Bronchial epithelial cell (primary cell): ENCODE data around the gene KRTAP10-12. TPM values are rescaled to one million over a fixed set of nuclear protein-coding genes. Genes with fewer than 3 reads are reported as not detected.

Source experiments
- DNase-seq: peaks from one replicate; pipeline ENCODE4 v3.0.0-alpha.2; 2010; ENCODE audit warnings: low read depth
- FAIRE-seq: peaks from 2 replicates; lab custom pipeline; 2011; peaks lifted over from hg19 to GRCh38; lab: Jason Lieb, UNC
- H3K27me3 ChIP-seq: 2 replicates; pipeline ENCODE4 v1.5.1; 2011; ENCODE audit warnings: low read length; ENCODE audit not compliant: control insufficient read depth, insufficient read depth
- H3K36me3 ChIP-seq: 2 replicates; pipeline ENCODE4 v1.5.1; 2011; ENCODE audit warnings: low read length; ENCODE audit not compliant: control insufficient read depth, insufficient read depth
- H3K4me3 ChIP-seq: 2 replicates; pipeline ENCODE4 v1.5.1; 2011; ENCODE audit warnings: mild to moderate bottlenecking, low read depth, low read length, control low read depth
- CTCF ChIP-seq: IDR thresholded peaks from 2 replicates; pipeline ENCODE4 v1.5.1; 2011; ENCODE audit warnings: mild to moderate bottlenecking, moderate library complexity, low read length, control low read depth, inconsistent platforms; ENCODE audit not compliant: insufficient read depth, severe bottlenecking
- total RNA-seq: library from RNA; depleted of rRNA; stranded (reverse); fragments of >200 nt; gene quantifications from 2 replicates; pipeline ENCODE4 v1.2.1, GENCODE V29; 2014

Gene KRTAP10-12
- total RNA-seq, 1 donor from 2014 or later = not detected

- DNase-seq = no peak
- Histone ChIP-seq H3K36me3 (no peaks in the 10 kb centered on the region), H3K27me3 (no peaks in the 10 kb centered on the region), H3K4me3 (no peak overlapping the region)
- no peak for TF ChIP-seq CTCF
- FAIRE-seq = no peak
Observed at GRCh38 chr21:44741921-44742320, 44.9 kb downstream of the KRTAP10-12 start.

GRCh38 chr21:44742418-44743153, 45.6 kb downstream of the KRTAP10-12 start:
- TF ChIP-seq CTCF = peak; percentile 13
- Histone ChIP-seq H3K36me3 (no peaks in the 10 kb centered on the region), H3K4me3 (no peak overlapping the region), H3K27me3 (no peaks in the 10 kb centered on the region)
- FAIRE-seq (no peak), DNase-seq (peak; percentile 18)

Other genes with a start within 250 kb of the KRTAP10-12 start
- under 0.01 and 0.38 TPM in 2 replicates for gene LRRC3, start 241.7 kb upstream of the KRTAP10-12 start, total RNA-seq
- not detected in 2 replicates for gene KRTAP10-1, start 157.0 kb upstream of the KRTAP10-12 start, total RNA-seq
- gene KRTAP10-2, start 145.7 kb upstream of the KRTAP10-12 start, total RNA-seq = not detected in 2 replicates
- gene KRTAP10-3, start 138.4 kb upstream of the KRTAP10-12 start, total RNA-seq = not detected in 2 replicates
- not detected in 2 replicates for gene KRTAP10-4, start 123.4 kb upstream of the KRTAP10-12 start, total RNA-seq
- not detected in 2 replicates for gene KRTAP10-5, start 116.6 kb upstream of the KRTAP10-12 start, total RNA-seq
- not detected in 2 replicates for gene KRTAP10-6, start 104.7 kb upstream of the KRTAP10-12 start, total RNA-seq
- not detected in 2 replicates for gene KRTAP10-7, start 96.6 kb upstream of the KRTAP10-12 start, total RNA-seq
- gene KRTAP10-8, start 85.1 kb upstream of the KRTAP10-12 start, total RNA-seq = not detected in 2 replicates
- gene KRTAP10-9, start 70.1 kb upstream of the KRTAP10-12 start, total RNA-seq = not detected in 2 replicates
- gene KRTAP10-10, start 59.8 kb upstream of the KRTAP10-12 start, total RNA-seq = not detected in 2 replicates
- gene KRTAP10-11, start 50.8 kb upstream of the KRTAP10-12 start, total RNA-seq = not detected in 2 replicates
- gene KRTAP12-4, start 42.5 kb upstream of the KRTAP10-12 start, total RNA-seq = not detected in 2 replicates
- not detected in 2 replicates for gene KRTAP12-3, start 39.2 kb upstream of the KRTAP10-12 start, total RNA-seq
- not detected in 2 replicates for gene KRTAP12-2, start 30.2 kb upstream of the KRTAP10-12 start, total RNA-seq
- not detected in 2 replicates for gene KRTAP12-1, start 15.0 kb upstream of the KRTAP10-12 start, total RNA-seq
- not detected in 2 replicates for gene TSPEAR, start 14.4 kb downstream of the KRTAP10-12 start, total RNA-seq
- 67.4 and 70.0 TPM in 2 replicates for gene UBE2G2, start 104.6 kb downstream of the KRTAP10-12 start, total RNA-seq
- gene SUMO3, start 120.9 kb downstream of the KRTAP10-12 start, total RNA-seq = 103 and 131 TPM in 2 replicates
- 107 and 124 TPM in 2 replicates for gene PTTG1IP, start 176.5 kb downstream of the KRTAP10-12 start, total RNA-seq
- 0.26 and 1.1 TPM in 2 replicates for gene ITGB2, start 223.7 kb downstream of the KRTAP10-12 start, total RNA-seq
- 32.0 and 34.0 TPM in 2 replicates for gene SLX9, start 242.9 kb downstream of the KRTAP10-12 start, total RNA-seq